Prostate gland (tissue), 2 donors: ENCODE data around the gene MORN3.

Experiments
- CTCF ChIP-seq, 4 experiments: fragments of 200-600 bp in 2 of 4; fragments of 450-650 bp in 2 of 4; sonication (generic) in 2 of 4; IDR thresholded peaks; 1 replicate in 3 of 4; 2 replicates in 1 of 4; pipeline ENCODE4 v1.5.1; 2016 to 2019; ENCODE audit warnings: antibody characterized with exemption in 4 of 4, mild to moderate bottlenecking in 2 of 4, moderate library complexity in 2 of 4
- POLR2A ChIP-seq: fragments of 450-650 bp; IDR thresholded peaks from one replicate; pipeline ENCODE4 v1.6.1; 2016; ENCODE audit warnings: antibody characterized with exemption, mild to moderate bottlenecking
- POLR2AphosphoS5 ChIP-seq: sonication (generic); formaldehyde crosslinking; IDR thresholded peaks from one replicate; pipeline ENCODE4 v1.6.1; 2017; ENCODE audit warnings: antibody characterized with exemption

GRCh38 chr12:121641343-121641630 is 28.2 kb downstream of the MORN3 start:
- TF ChIP-seq POLR2AphosphoS5 (no peak), POLR2A (no peak), CTCF (IDR thresholded peaks at IDR 0.05) (no peak)
